Measurements from ENCODE around the gene NDUFAF5. TPM values are rescaled to one million over a fixed set of nuclear protein-coding genes. Genes with fewer than 3 reads are reported as not detected.

NDUFAF5 gene
- total RNA-seq, 1 experiment from 2014 or later = 40.2 TPM

DNA sequence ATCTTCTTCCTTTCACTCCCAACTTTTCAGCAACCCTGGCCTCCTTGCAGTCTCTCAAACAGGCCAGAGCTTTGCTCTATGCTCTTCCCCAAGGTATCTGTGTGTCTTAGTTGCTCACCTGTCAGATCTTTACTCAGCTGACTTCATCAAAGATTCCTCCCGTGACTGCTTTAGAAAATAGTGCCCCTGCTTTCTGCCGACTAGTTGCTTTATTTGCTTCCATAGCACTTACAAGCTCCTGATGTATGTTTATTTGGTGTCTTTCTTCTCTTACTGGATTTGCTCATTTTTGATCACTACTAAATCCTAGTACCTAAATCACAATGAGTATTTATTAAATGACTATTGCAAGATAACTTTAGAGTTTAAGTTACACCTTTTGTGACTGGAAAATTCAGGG lies 5.9 kb downstream of the NDUFAF5 start:
- Mint-ChIP-seq H3K4me1 (peaks cover 14 to 16% of the 10 kb centered on the region in 2 experiments), H3K9me3 (no peaks in the 10 kb centered on the region), H3K27ac (no peak overlapping the region), H3K27me3 (ENCODE audit: low read depth) (no peaks in the 10 kb centered on the region), H3K36me3 (ENCODE audit: insufficient read depth in 1 of 3, low read depth in 3 of 3) (peaks cover 19 to 76% (median 48%) of the 10 kb centered on the region in 3 experiments; a peak in 6 of 7 replicates), H3K4me3 (no peak overlapping the region)
- Histone ChIP-seq H3K4ac (ENCODE audit: low read depth, low read length) (no peak overlapping the region), H2BK120ac (ENCODE audit: low read depth, low read length, poor library complexity, severe bottlenecking) (no peak overlapping the region), H3K9ac (ENCODE audit: extremely low read depth, insufficient read length, low read length) (no peak overlapping the region), H3K79me1 (ENCODE audit: insufficient read depth, low read depth, low read length, poor library complexity, severe bottlenecking) (no peaks in the 10 kb centered on the region), H3K9me3 (ENCODE audit: control insufficient read depth, low read depth, low read length) (no peaks in the 10 kb centered on the region), H2BK15ac (ENCODE audit: low read depth, low read length) (no peak overlapping the region), H2AFZ (ENCODE audit: low read length) (no peak overlapping the region), H4K91ac (ENCODE audit: insufficient read length, low read depth, low read length) (no peak overlapping the region), H2BK20ac (ENCODE audit: low read depth, low read length, poor library complexity, severe bottlenecking) (no peak overlapping the region), H3K56ac (ENCODE audit: insufficient read length, low read depth, low read length) (no peak overlapping the region), H3K4me2 (ENCODE audit: insufficient read depth, insufficient read length, low read length) (no peak overlapping the region), H3K14ac (ENCODE audit: insufficient read depth, low read length) (no peak overlapping the region), H4K5ac (ENCODE audit: insufficient read length, low read depth, low read length) (no peak overlapping the region), H3K27me3 (ENCODE audit: insufficient read depth, low read length) (no peaks in the 10 kb centered on the region), H4K8ac (replicated peaks; ENCODE audit: insufficient read length, low read depth, low read length) (no peak overlapping the region), H3K27ac (ENCODE audit: insufficient read length, low read depth, low read length) (no peak overlapping the region), H3K79me2 (ENCODE audit: insufficient read depth, low read length) (peaks cover 6% of the 10 kb centered on the region), H3K18ac (ENCODE audit: insufficient read length, low read depth, low read length) (no peak overlapping the region), H2BK5ac (ENCODE audit: insufficient read length, low read length) (no peak overlapping the region), H4K20me1 (ENCODE audit: control insufficient read depth, insufficient read depth, insufficient read length) (no peaks in the 10 kb centered on the region), H3K23me2 (ENCODE audit: insufficient read length, low read depth, low read length, poor library complexity, severe bottlenecking) (peaks cover 7% of the 10 kb centered on the region), H3K4me1 (ENCODE audit: insufficient read depth, low read length) (no peaks in the 10 kb centered on the region), H3K23ac (ENCODE audit: insufficient read length, low read depth, low read length) (no peak overlapping the region), H3T11ph (ENCODE audit: low read length) (no peak overlapping the region), H2BK12ac (ENCODE audit: insufficient read length, low read depth, low read length) (no peak overlapping the region), H2AK5ac (ENCODE audit: insufficient read length, low read length) (no peak overlapping the region)
- DNase-seq = no peak
- no CpG with 5 or more reads among the region's 2 CpGs for WGBS (ENCODE audit: extremely low coverage, insufficient read length, low lambda C conversion rate)
- TF ChIP-seq, protein P1, sequence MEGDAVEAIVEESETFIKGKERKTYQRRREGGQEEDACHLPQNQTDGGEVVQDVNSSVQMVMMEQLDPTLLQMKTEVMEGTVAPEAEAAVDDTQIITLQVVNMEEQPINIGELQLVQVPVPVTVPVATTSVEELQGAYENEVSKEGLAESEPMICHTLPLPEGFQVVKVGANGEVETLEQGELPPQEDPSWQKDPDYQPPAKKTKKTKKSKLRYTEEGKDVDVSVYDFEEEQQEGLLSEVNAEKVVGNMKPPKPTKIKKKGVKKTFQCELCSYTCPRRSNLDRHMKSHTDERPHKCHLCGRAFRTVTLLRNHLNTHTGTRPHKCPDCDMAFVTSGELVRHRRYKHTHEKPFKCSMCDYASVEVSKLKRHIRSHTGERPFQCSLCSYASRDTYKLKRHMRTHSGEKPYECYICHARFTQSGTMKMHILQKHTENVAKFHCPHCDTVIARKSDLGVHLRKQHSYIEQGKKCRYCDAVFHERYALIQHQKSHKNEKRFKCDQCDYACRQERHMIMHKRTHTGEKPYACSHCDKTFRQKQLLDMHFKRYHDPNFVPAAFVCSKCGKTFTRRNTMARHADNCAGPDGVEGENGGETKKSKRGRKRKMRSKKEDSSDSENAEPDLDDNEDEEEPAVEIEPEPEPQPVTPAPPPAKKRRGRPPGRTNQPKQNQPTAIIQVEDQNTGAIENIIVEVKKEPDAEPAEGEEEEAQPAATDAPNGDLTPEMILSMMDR (conservative IDR thresholded peaks at IDR 0.05) = no peak

All from H9 (cell line).